ENCODE results near the gene RNF182. TPM values are rescaled to one million over a fixed set of nuclear protein-coding genes. Genes with fewer than 3 reads are reported as not detected.

RNF182 gene
- polyA plus RNA-seq, 3 donors: not detected

DNA sequence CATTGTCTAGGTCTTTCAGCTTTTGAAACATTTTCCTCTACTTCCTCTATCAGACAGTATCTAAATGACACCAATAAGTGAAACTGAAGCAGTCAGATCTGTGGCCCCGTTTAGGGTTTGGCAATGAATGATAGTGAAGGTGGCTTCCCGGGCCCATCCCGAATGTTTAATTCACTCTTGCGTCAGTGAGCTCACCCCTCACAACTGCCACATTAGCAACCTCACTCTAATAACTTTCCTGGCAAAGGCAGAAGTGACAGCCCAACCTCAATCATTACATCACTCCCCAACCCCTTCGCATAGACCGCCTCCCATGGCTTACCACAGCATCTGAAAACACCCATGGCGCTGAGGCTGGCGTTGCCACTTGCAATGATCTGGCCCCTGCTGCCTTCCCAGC lies 100.4 kb downstream of the RNF182 start:
- H3K4me1 Mint-ChIP-seq: peaks cover 20% of the 10 kb centered on the region
- TF ChIP-seq, protein P1, sequence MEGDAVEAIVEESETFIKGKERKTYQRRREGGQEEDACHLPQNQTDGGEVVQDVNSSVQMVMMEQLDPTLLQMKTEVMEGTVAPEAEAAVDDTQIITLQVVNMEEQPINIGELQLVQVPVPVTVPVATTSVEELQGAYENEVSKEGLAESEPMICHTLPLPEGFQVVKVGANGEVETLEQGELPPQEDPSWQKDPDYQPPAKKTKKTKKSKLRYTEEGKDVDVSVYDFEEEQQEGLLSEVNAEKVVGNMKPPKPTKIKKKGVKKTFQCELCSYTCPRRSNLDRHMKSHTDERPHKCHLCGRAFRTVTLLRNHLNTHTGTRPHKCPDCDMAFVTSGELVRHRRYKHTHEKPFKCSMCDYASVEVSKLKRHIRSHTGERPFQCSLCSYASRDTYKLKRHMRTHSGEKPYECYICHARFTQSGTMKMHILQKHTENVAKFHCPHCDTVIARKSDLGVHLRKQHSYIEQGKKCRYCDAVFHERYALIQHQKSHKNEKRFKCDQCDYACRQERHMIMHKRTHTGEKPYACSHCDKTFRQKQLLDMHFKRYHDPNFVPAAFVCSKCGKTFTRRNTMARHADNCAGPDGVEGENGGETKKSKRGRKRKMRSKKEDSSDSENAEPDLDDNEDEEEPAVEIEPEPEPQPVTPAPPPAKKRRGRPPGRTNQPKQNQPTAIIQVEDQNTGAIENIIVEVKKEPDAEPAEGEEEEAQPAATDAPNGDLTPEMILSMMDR (IDR thresholded peaks at IDR 0.05): no peak
- Histone ChIP-seq H3K4me3 (replicated peaks in 1 of 3; ENCODE audit: low read depth in 2 of 3, low read length in 3 of 3) (peak overlapping the region in 2 of 3 experiments; percentile 23 to 64), H3K4me1 (ENCODE audit: control insufficient read depth in 1 of 2, insufficient read depth in 2 of 2, low read length in 2 of 2) (peaks cover 11 to 15% of the 10 kb centered on the region in 2 donors), H3K9ac (ENCODE audit: insufficient read depth, low read length, poor library complexity, severe bottlenecking) (peak overlapping the region; percentile 22), H3K36me3 (replicated peaks in 1 of 2; ENCODE audit: control insufficient read depth in 1 of 2, insufficient read depth in 2 of 2, low read length in 2 of 2) (no peaks in the 10 kb centered on the region), H3K9me3 (replicated peaks in 1 of 2; ENCODE audit: control insufficient read depth in 1 of 2, insufficient read depth in 1 of 2, low read length in 2 of 2) (no peaks in the 10 kb centered on the region), H3K27ac (ENCODE audit: low read depth in 1 of 2, low read length in 2 of 2) (no peak overlapping the region), H2AFZ (ENCODE audit: insufficient read depth, low read depth, low read length, poor library complexity, severe bottlenecking) (peak overlapping the region; percentile 73), H4K20me1 (ENCODE audit: insufficient read depth, low read length) (no peaks in the 10 kb centered on the region), H3K27me3 (ENCODE audit: control insufficient read depth in 2 of 2, insufficient read depth in 2 of 2, low read length in 2 of 2) (no peaks in the 10 kb centered on the region), H3K4me2 (replicated peaks; ENCODE audit: extremely low read depth, low read length, poor library complexity, severe bottlenecking) (peak overlapping the region; percentile 60), H3K79me2 (ENCODE audit: insufficient read depth, low read length) (no peaks in the 10 kb centered on the region)
- H3K9me3 Mint-ChIP-seq: no peaks in the 10 kb centered on the region
- H3K4me3 Mint-ChIP-seq: peak overlapping the region; percentile 72 to 83
- H3K27ac Mint-ChIP-seq: peak overlapping the region in 5 of 7 donors; percentile 6 to 75 (median 62)
- 6% methylated on average over 5 of the region's 8 CpGs for WGBS (ENCODE audit: insufficient coverage)
- H3K36me3 Mint-ChIP-seq: no peaks in the 10 kb centered on the region
- DNase-seq: peak; percentile 39 to 78 (median 65)
- intact Hi-C loops (cut with micrococcal nuclease): no loop called here
- H3K27me3 Mint-ChIP-seq (ENCODE audit: low read depth in 3 of 3): peaks cover 4 to 8% (median 6%) of the 10 kb centered on the region in 3 donors

DNA sequence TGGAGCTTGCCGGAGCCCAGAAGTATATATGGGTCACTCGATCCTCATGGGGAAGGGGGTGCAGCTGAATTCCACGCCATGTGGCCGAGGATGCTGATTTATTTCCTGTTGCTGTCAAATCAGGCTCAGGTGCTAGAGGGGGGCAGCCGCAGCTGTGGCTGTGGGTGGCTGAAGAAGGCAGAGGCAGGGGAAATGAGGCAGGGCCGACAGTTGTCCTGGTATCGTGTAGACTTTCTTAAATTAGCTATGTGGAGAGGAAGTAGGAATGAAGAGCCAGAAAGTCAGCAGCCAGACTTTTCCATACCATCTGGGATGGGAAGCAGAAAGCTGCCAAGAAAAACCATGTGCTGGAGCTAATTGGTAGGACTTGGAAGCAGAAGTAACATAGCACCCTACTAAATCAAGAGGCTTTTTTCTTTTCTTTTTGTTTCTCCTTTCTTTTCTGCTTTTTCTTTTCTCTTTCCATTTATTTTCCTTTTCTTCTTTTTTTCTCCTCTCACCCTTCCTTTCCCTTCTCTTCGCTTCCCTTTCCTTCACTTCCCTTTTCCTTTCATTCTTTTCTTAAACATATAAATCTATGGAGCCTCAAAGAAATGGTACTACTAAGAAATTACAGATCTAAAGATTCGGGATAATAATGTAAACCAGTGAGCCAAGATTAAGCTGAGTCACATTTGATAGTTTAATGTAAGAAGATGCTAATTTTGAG lies 102.2 kb downstream of the RNF182 start:
- H3K9ac ChIP-seq (ENCODE audit: insufficient read depth, low read length, poor library complexity, severe bottlenecking): no peak overlapping the region
- no peak overlapping the region for H2AFZ ChIP-seq (ENCODE audit: insufficient read depth, low read depth, low read length, poor library complexity, severe bottlenecking)
- peaks cover 20% of the 10 kb centered on the region for H3K4me1 Mint-ChIP-seq
- H3K27me3 Mint-ChIP-seq (ENCODE audit: low read depth in 3 of 3): peaks cover 2 to 9% (median 8%) of the 10 kb centered on the region in 3 donors
- peaks cover 0 to 3% (median 0%) of the 10 kb centered on the region in 7 donors for H3K9me3 Mint-ChIP-seq
- intact Hi-C loops (cut with micrococcal nuclease): no loop called here
- no peak overlapping the region for H3K27ac ChIP-seq (ENCODE audit: low read depth in 1 of 2, low read length in 2 of 2)
- H3K4me3 ChIP-seq (replicated peaks in 1 of 3; ENCODE audit: low read depth in 2 of 3, low read length in 3 of 3): no peak overlapping the region
- 31% methylated on average over 5 of the region's 9 CpGs for WGBS (ENCODE audit: insufficient coverage)
- H3K27me3 ChIP-seq (ENCODE audit: control insufficient read depth in 2 of 2, insufficient read depth in 2 of 2, low read length in 2 of 2): no peaks in the 10 kb centered on the region
- peak overlapping the region in 1 of 2 donors; percentile 16 for H3K4me3 Mint-ChIP-seq
- H3K79me2 ChIP-seq (ENCODE audit: insufficient read depth, low read length): no peaks in the 10 kb centered on the region
- TF ChIP-seq, protein P1 (IDR thresholded peaks at IDR 0.05): no peak
- no peak overlapping the region for H3K4me2 ChIP-seq (replicated peaks; ENCODE audit: extremely low read depth, low read length, poor library complexity, severe bottlenecking)
- H3K36me3 Mint-ChIP-seq: no peaks in the 10 kb centered on the region
- no peak for DNase-seq
- peaks cover 11 to 15% of the 10 kb centered on the region in 2 donors for H3K4me1 ChIP-seq (ENCODE audit: control insufficient read depth in 1 of 2, insufficient read depth in 2 of 2, low read length in 2 of 2)
- peak overlapping the region in 2 of 7 donors; percentile 2 to 59 for H3K27ac Mint-ChIP-seq
- no peaks in the 10 kb centered on the region for H3K9me3 ChIP-seq (replicated peaks in 1 of 2; ENCODE audit: control insufficient read depth in 1 of 2, insufficient read depth in 1 of 2, low read length in 2 of 2)
- H3K36me3 ChIP-seq (replicated peaks in 1 of 2; ENCODE audit: control insufficient read depth in 1 of 2, insufficient read depth in 2 of 2, low read length in 2 of 2): no peaks in the 10 kb centered on the region
- H4K20me1 ChIP-seq (ENCODE audit: insufficient read depth, low read length): no peaks in the 10 kb centered on the region

All from CD14-positive monocyte (primary cell).